ENCODE results near the gene LRRTM4.

Gene LRRTM4

GRCh38 chr2:77459840-77460239 is 62.3 kb downstream of the LRRTM4 start:
- H3K27me3 ChIP-seq (ENCODE audit: insufficient read depth, low read length), result no peaks in the 10 kb centered on the region
- no peaks in the 10 kb centered on the region for H3K36me3 ChIP-seq (ENCODE audit: insufficient read depth, low read length)
- no peaks in the 10 kb centered on the region for H3K9me2 ChIP-seq (ENCODE audit: low read depth, low read length)
- no peaks in the 10 kb centered on the region for H3K4me1 ChIP-seq (ENCODE audit: insufficient read depth, low read length, severe bottlenecking)
- no peak overlapping the region for H2AFZ ChIP-seq (ENCODE audit: low read length)
- TF ChIP-seq CTCF (IDR thresholded peaks at IDR 0.05; ENCODE audit: low read length) (no peak), EZH2 (IDR thresholded peaks at IDR 0.05; ENCODE audit: borderline replicate concordance, low read length) (no peak)
- no peak overlapping the region for H3K27ac ChIP-seq (ENCODE audit: low read depth, low read length, poor library complexity, severe bottlenecking)
- H3K4me2 ChIP-seq (ENCODE audit: low read length), result no peak overlapping the region
- no peak overlapping the region for H3K9ac ChIP-seq (ENCODE audit: low read length)
- H3K4me3 ChIP-seq (ENCODE audit: low read depth, low read length, poor library complexity, severe bottlenecking), result no peak overlapping the region
- H3K79me2 ChIP-seq (ENCODE audit: insufficient read depth, low read length), result no peaks in the 10 kb centered on the region
- no peaks in the 10 kb centered on the region for H4K20me1 ChIP-seq (ENCODE audit: insufficient read depth, low read length)
- no peaks in the 10 kb centered on the region for H3F3A ChIP-seq (ENCODE audit: insufficient read depth, low read length)
- H3K9me3 ChIP-seq (ENCODE audit: low read length), result no peaks in the 10 kb centered on the region

GRCh38 chr2:77458216-77458615 is 64.0 kb downstream of the LRRTM4 start:
- no peaks in the 10 kb centered on the region for H3K9me3 ChIP-seq (ENCODE audit: low read length)
- no peaks in the 10 kb centered on the region for H3K36me3 ChIP-seq (ENCODE audit: insufficient read depth, low read length)
- no peak overlapping the region for H3K27ac ChIP-seq (ENCODE audit: low read depth, low read length, poor library complexity, severe bottlenecking)
- no peak overlapping the region for H3K4me2 ChIP-seq (ENCODE audit: low read length)
- no peaks in the 10 kb centered on the region for H3F3A ChIP-seq (ENCODE audit: insufficient read depth, low read length)
- no peaks in the 10 kb centered on the region for H3K27me3 ChIP-seq (ENCODE audit: insufficient read depth, low read length)
- no peaks in the 10 kb centered on the region for H4K20me1 ChIP-seq (ENCODE audit: insufficient read depth, low read length)
- H3K4me1 ChIP-seq (ENCODE audit: insufficient read depth, low read length, severe bottlenecking), result no peaks in the 10 kb centered on the region
- TF ChIP-seq EZH2 (IDR thresholded peaks at IDR 0.05; ENCODE audit: borderline replicate concordance, low read length), result no peak
- no peak for TF ChIP-seq CTCF (IDR thresholded peaks at IDR 0.05; ENCODE audit: low read length)
- H3K9me2 ChIP-seq (ENCODE audit: low read depth, low read length), result no peaks in the 10 kb centered on the region
- no peak overlapping the region for H3K4me3 ChIP-seq (ENCODE audit: low read depth, low read length, poor library complexity, severe bottlenecking)
- no peak overlapping the region for H3K9ac ChIP-seq (ENCODE audit: low read length)
- no peak overlapping the region for H2AFZ ChIP-seq (ENCODE audit: low read length)
- H3K79me2 ChIP-seq (ENCODE audit: insufficient read depth, low read length), result no peaks in the 10 kb centered on the region

- Histone ChIP-seq H3K4me2 (ENCODE audit: low read length) (no peak overlapping the region), H3K9me3 (ENCODE audit: low read length) (no peaks in the 10 kb centered on the region), H3K27me3 (ENCODE audit: insufficient read depth, low read length) (no peaks in the 10 kb centered on the region), H4K20me1 (ENCODE audit: insufficient read depth, low read length) (no peaks in the 10 kb centered on the region), H3K9me2 (ENCODE audit: low read depth, low read length) (no peaks in the 10 kb centered on the region), H3K36me3 (ENCODE audit: insufficient read depth, low read length) (no peaks in the 10 kb centered on the region), H3K4me3 (ENCODE audit: low read depth, low read length, poor library complexity, severe bottlenecking) (no peak overlapping the region), H3K27ac (ENCODE audit: low read depth, low read length, poor library complexity, severe bottlenecking) (no peak overlapping the region), H3K4me1 (ENCODE audit: insufficient read depth, low read length, severe bottlenecking) (no peaks in the 10 kb centered on the region), H3K9ac (ENCODE audit: low read length) (no peak overlapping the region), H3K79me2 (ENCODE audit: insufficient read depth, low read length) (no peaks in the 10 kb centered on the region), H3F3A (ENCODE audit: insufficient read depth, low read length) (no peaks in the 10 kb centered on the region), H2AFZ (ENCODE audit: low read length) (no peak overlapping the region)
- no peak for TF ChIP-seq EZH2 (IDR thresholded peaks at IDR 0.05; ENCODE audit: borderline replicate concordance, low read length)
- TF ChIP-seq CTCF (IDR thresholded peaks at IDR 0.05; ENCODE audit: low read length), result no peak
Observed at GRCh38 chr2:77457665-77458064, 64.5 kb downstream of the LRRTM4 start.

Measured in OCI-LY1 (cell line).